ENCODE data around the gene LARP4B. TPM values are rescaled to one million over a fixed set of nuclear protein-coding genes. Genes with fewer than 3 reads are reported as not detected.

Gene LARP4B
- total RNA-seq, 2 experiments from 2014 or later: 64.8 to 143 TPM

GRCh38 chr10:821322-821721, 110.2 kb downstream of the LARP4B start:
- no TSS peak for BruUV-seq (replicated peaks)

GRCh38 chr10:819816-820215, 111.7 kb downstream of the LARP4B start:
- Histone ChIP-seq H3K9me2 (ENCODE audit: insufficient read depth, low read length) (no peaks in the 10 kb centered on the region), H3K4me2 (ENCODE audit: low read length) (no peak overlapping the region), H3K27ac (ENCODE audit: low read depth, low read length, poor library complexity, severe bottlenecking) (no peak overlapping the region), H3K79me2 (ENCODE audit: insufficient read depth, low read depth, low read length) (no peaks in the 10 kb centered on the region), H3K36me3 (ENCODE audit: insufficient read depth, low read length) (peaks cover 98% of the 10 kb centered on the region), H3K9me3 (ENCODE audit: low read length) (no peaks in the 10 kb centered on the region), H4K20me1 (ENCODE audit: insufficient read depth, low read length) (no peaks in the 10 kb centered on the region), H3K4me1 (ENCODE audit: insufficient read depth, low read length, poor library complexity, severe bottlenecking) (peaks cover 16% of the 10 kb centered on the region), H3K4me3 (ENCODE audit: low read depth, low read length, poor library complexity, severe bottlenecking) (no peak overlapping the region), H2AFZ (ENCODE audit: low read length) (no peak overlapping the region)
- DNase-seq (ENCODE audit: low spot score): no peak
- CTCF ChIA-PET (ENCODE audit: unreplicated experiment): no interaction called here
- intact Hi-C loops (cut with micrococcal nuclease; ENCODE audit: unreplicated experiment): loop anchor here (10.0 kb wide), 1 partner anchor 175 kb away; no protein-coding TSS in a partner anchor
- POLR2A ChIA-PET: no interaction called here
- BruUV-seq (replicated peaks): no TSS peak
- no peak for TF ChIP-seq EZH2phosphoT487 (IDR thresholded peaks at IDR 0.05; ENCODE audit: borderline replicate concordance, low read depth, low read length)
- no peak for TF ChIP-seq CTCF (conservative IDR thresholded peaks at IDR 0.05; ENCODE audit: low read length)

More at GRCh38 chr10:821322-821721, 110.2 kb downstream of the LARP4B start:
- intact Hi-C loops (cut with micrococcal nuclease; ENCODE audit: unreplicated experiment): loop anchor here (10.0 kb wide), 1 partner anchor 173 kb away; no protein-coding TSS in a partner anchor
- peaks cover 16% of the 10 kb centered on the region for H3K4me1 ChIP-seq (ENCODE audit: insufficient read depth, low read length, poor library complexity, severe bottlenecking)
- ChIA-PET POLR2A (no interaction called here), CTCF (ENCODE audit: unreplicated experiment) (no interaction called here)
- no peaks in the 10 kb centered on the region for H3K79me2 ChIP-seq (ENCODE audit: insufficient read depth, low read depth, low read length)
- TF ChIP-seq CTCF (conservative IDR thresholded peaks at IDR 0.05; ENCODE audit: low read length) (no peak), EZH2phosphoT487 (IDR thresholded peaks at IDR 0.05; ENCODE audit: borderline replicate concordance, low read depth, low read length) (no peak)
- no peak overlapping the region for H3K27ac ChIP-seq (ENCODE audit: low read depth, low read length, poor library complexity, severe bottlenecking)
- H4K20me1 ChIP-seq (ENCODE audit: insufficient read depth, low read length): no peaks in the 10 kb centered on the region
- no peak overlapping the region for H2AFZ ChIP-seq (ENCODE audit: low read length)
- no peak for DNase-seq (ENCODE audit: low spot score)
- no peaks in the 10 kb centered on the region for H3K9me2 ChIP-seq (ENCODE audit: insufficient read depth, low read length)
- no peak overlapping the region for H3K4me3 ChIP-seq (ENCODE audit: low read depth, low read length, poor library complexity, severe bottlenecking)
- no peak overlapping the region for H3K4me2 ChIP-seq (ENCODE audit: low read length)
- no peaks in the 10 kb centered on the region for H3K9me3 ChIP-seq (ENCODE audit: low read length)
- peaks cover 98% of the 10 kb centered on the region for H3K36me3 ChIP-seq (ENCODE audit: insufficient read depth, low read length)

DNA sequence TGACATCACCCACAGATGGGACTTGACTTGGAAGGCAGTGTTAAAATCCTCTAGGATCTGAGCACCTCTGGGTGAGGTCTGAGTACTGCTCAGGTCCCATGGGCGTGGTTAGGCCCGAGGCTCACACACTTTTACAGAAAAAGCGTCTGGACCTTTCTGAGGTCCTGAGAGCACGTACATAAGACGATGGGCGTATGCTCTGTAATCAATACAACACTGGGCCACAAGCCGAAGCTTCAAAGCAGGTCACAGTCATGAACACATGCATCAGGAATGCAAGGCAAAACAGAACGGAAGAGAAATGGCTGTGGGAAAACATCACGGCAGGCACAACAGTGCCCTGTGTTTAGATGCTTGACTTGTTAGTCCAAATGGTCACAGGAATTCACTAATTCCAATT, 112.2 kb downstream of the LARP4B start:
- BruUV-seq (replicated peaks): no TSS peak
- H4K20me1 ChIP-seq (ENCODE audit: insufficient read depth, low read length): no peaks in the 10 kb centered on the region
- DNase-seq (ENCODE audit: low spot score): no peak
- H3K4me2 ChIP-seq (ENCODE audit: low read length): no peak overlapping the region
- intact Hi-C loops (cut with micrococcal nuclease; ENCODE audit: unreplicated experiment): no loop called here
- H3K36me3 ChIP-seq (ENCODE audit: insufficient read depth, low read length): peaks cover 98% of the 10 kb centered on the region
- H3K9me3 ChIP-seq (ENCODE audit: low read length): no peaks in the 10 kb centered on the region
- H3K4me1 ChIP-seq (ENCODE audit: insufficient read depth, low read length, poor library complexity, severe bottlenecking): peaks cover 16% of the 10 kb centered on the region
- TF ChIP-seq CTCF (conservative IDR thresholded peaks at IDR 0.05; ENCODE audit: low read length) (no peak), EZH2phosphoT487 (IDR thresholded peaks at IDR 0.05; ENCODE audit: borderline replicate concordance, low read depth, low read length) (no peak)
- no peak overlapping the region for H2AFZ ChIP-seq (ENCODE audit: low read length)
- H3K9me2 ChIP-seq (ENCODE audit: insufficient read depth, low read length): no peaks in the 10 kb centered on the region
- no peaks in the 10 kb centered on the region for H3K79me2 ChIP-seq (ENCODE audit: insufficient read depth, low read depth, low read length)
- CTCF ChIA-PET (ENCODE audit: unreplicated experiment): no interaction called here
- H3K27ac ChIP-seq (ENCODE audit: low read depth, low read length, poor library complexity, severe bottlenecking): no peak overlapping the region
- no peak overlapping the region for H3K4me3 ChIP-seq (ENCODE audit: low read depth, low read length, poor library complexity, severe bottlenecking)
- POLR2A ChIA-PET: no interaction called here

Measured in OCI-LY7 (cell line).